DOHH2 (cell line): ENCODE results near the gene MAGI3.

ENCODE experiments used
- H3F3A ChIP-seq: fragments of 200-600 bp; sonication (generic), shearing (Covaris generic); 2 replicates; pipeline ENCODE4 v1.6.0; 2016; ENCODE audit warnings: antibody characterized with exemption, mild to moderate bottlenecking; ENCODE audit not compliant: control insufficient read depth, insufficient read depth
- H3K27ac ChIP-seq: fragments of 200-600 bp; sonication (generic); 2 replicates; pipeline ENCODE4 v1.5.1; 2014; ENCODE audit warnings: low read depth, mild to moderate bottlenecking, low read length, moderate library complexity
- H3K27me3 ChIP-seq: fragments of 200-600 bp; sonication (generic); 2 replicates; pipeline ENCODE4 v1.6.1; 2014; ENCODE audit warnings: mild to moderate bottlenecking, low read length, mixed read lengths; ENCODE audit not compliant: control insufficient read depth
- H3K36me3 ChIP-seq: fragments of 200-600 bp; sonication (generic); 2 replicates; pipeline ENCODE4 v1.6.1; 2014; ENCODE audit warnings: mild to moderate bottlenecking, low read length, moderate library complexity, mixed read lengths; ENCODE audit not compliant: control insufficient read depth
- H3K4me1 ChIP-seq: fragments of 200-600 bp; sonication (generic); 2 replicates; pipeline ENCODE4 v1.6.1; 2014; ENCODE audit warnings: mild to moderate bottlenecking, low read length, mixed read lengths; ENCODE audit not compliant: control insufficient read depth
- H3K4me2 ChIP-seq: fragments of 200-600 bp; sonication (generic); 2 replicates; pipeline ENCODE4 v1.6.0; 2014; ENCODE audit warnings: mild to moderate bottlenecking, low read length, moderate library complexity
- H3K4me3 ChIP-seq: fragments of 200-600 bp; sonication (generic); 2 replicates; pipeline ENCODE4 v1.5.1; 2014; ENCODE audit warnings: mild to moderate bottlenecking, low read length, mixed read lengths
- H3K79me2 ChIP-seq: fragments of 200-600 bp; sonication (generic); 2 replicates; pipeline ENCODE4 v1.6.1; 2014; ENCODE audit warnings: mild to moderate bottlenecking, low read length, mixed read lengths; ENCODE audit not compliant: control insufficient read depth
- H3K9me2 ChIP-seq: fragments of 200-600 bp; sonication (generic); replicated peaks from 2 replicates; pipeline ENCODE4 v1.6.1; 2014; ENCODE audit warnings: mild to moderate bottlenecking, low read length, mixed read lengths; ENCODE audit not compliant: control insufficient read depth
- H3K9me3 ChIP-seq: fragments of 200-600 bp; sonication (generic); 2 replicates; pipeline ENCODE4 v1.6.1; 2014; ENCODE audit warnings: antibody characterized with exemption, low read length, mixed read lengths; ENCODE audit not compliant: control insufficient read depth, insufficient read depth
- H4K20me1 ChIP-seq: fragments of 200-600 bp; sonication (generic); 2 replicates; pipeline ENCODE4 v1.6.0; 2014; ENCODE audit warnings: low read depth, mild to moderate bottlenecking, antibody characterized with exemption, low read length, moderate library complexity; ENCODE audit not compliant: control insufficient read depth, insufficient read depth
- EZH2phosphoT487 ChIP-seq: fragments of 200-600 bp; sonication (generic); IDR thresholded peaks from 2 replicates; pipeline ENCODE4 v1.6.1; 2017; ENCODE audit warnings: borderline replicate concordance, mild to moderate bottlenecking, antibody characterized with exemption, low read length, moderate library complexity, mixed read lengths
- TF ChIP-seq, protein P1 (sequence below): fragments of 200-600 bp; sonication (generic); IDR thresholded peaks from one replicate; pipeline ENCODE4 v1.5.1; 2014; ENCODE audit warnings: antibody characterized with exemption, mild to moderate bottlenecking, low read depth, low read length; ENCODE audit not compliant: poor library complexity, severe bottlenecking

MAGI3 gene

DNA sequence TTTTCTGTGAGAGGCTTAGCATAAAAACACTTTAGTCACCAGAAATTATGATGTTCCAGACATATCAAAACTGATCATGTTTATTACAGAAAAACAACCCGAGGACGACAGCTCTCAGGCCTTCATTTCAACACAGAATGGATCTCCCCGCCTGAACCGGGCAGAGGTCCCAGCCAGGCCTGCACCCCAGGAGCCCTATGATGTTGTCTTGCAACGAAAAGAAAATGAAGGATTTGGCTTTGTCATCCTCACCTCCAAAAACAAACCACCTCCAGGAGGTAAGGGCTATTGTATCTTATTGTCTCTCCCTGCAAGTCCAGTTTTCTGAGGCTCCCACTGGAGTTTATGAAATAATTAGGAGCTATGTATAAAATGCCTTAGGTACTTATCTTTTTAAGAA is 263.4 kb downstream of the MAGI3 start:
- Histone ChIP-seq H3K4me1 (no peaks in the 10 kb centered on the region), H3K27me3 (no peaks in the 10 kb centered on the region), H3K4me3 (no peak overlapping the region), H3K9me2 (no peaks in the 10 kb centered on the region), H3K79me2 (no peaks in the 10 kb centered on the region), H3K9me3 (no peaks in the 10 kb centered on the region), H3K4me2 (no peak overlapping the region), H3K27ac (no peak overlapping the region), H4K20me1 (no peaks in the 10 kb centered on the region), H3F3A (no peaks in the 10 kb centered on the region), H3K36me3 (no peaks in the 10 kb centered on the region)
- TF ChIP-seq, protein P1, sequence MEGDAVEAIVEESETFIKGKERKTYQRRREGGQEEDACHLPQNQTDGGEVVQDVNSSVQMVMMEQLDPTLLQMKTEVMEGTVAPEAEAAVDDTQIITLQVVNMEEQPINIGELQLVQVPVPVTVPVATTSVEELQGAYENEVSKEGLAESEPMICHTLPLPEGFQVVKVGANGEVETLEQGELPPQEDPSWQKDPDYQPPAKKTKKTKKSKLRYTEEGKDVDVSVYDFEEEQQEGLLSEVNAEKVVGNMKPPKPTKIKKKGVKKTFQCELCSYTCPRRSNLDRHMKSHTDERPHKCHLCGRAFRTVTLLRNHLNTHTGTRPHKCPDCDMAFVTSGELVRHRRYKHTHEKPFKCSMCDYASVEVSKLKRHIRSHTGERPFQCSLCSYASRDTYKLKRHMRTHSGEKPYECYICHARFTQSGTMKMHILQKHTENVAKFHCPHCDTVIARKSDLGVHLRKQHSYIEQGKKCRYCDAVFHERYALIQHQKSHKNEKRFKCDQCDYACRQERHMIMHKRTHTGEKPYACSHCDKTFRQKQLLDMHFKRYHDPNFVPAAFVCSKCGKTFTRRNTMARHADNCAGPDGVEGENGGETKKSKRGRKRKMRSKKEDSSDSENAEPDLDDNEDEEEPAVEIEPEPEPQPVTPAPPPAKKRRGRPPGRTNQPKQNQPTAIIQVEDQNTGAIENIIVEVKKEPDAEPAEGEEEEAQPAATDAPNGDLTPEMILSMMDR: no peak
- no peak for TF ChIP-seq EZH2phosphoT487

GRCh38 chr1:113654883-113655282 is 264.6 kb downstream of the MAGI3 start:
- no peaks in the 10 kb centered on the region for H3K36me3 ChIP-seq

GRCh38 chr1:113657126-113657525 is 266.8 kb downstream of the MAGI3 start:
- H3K36me3 ChIP-seq: no peaks in the 10 kb centered on the region
- H3F3A ChIP-seq: no peaks in the 10 kb centered on the region
- no peak overlapping the region for H3K4me2 ChIP-seq
- no peaks in the 10 kb centered on the region for H3K4me1 ChIP-seq
- no peaks in the 10 kb centered on the region for H3K9me3 ChIP-seq
- H3K9me2 ChIP-seq: no peaks in the 10 kb centered on the region
- H3K4me3 ChIP-seq: no peak overlapping the region
- H3K79me2 ChIP-seq: no peaks in the 10 kb centered on the region
- H3K27ac ChIP-seq: no peak overlapping the region
- no peaks in the 10 kb centered on the region for H4K20me1 ChIP-seq
- no peaks in the 10 kb centered on the region for H3K27me3 ChIP-seq
- TF ChIP-seq, protein P1: no peak
- no peak for TF ChIP-seq EZH2phosphoT487

More at GRCh38 chr1:113654883-113655282, 264.6 kb downstream of the MAGI3 start:
- TF ChIP-seq, protein P1: no peak
- TF ChIP-seq EZH2phosphoT487: no peak
- no peaks in the 10 kb centered on the region for H3K79me2 ChIP-seq
- H3K4me2 ChIP-seq: no peak overlapping the region
- no peaks in the 10 kb centered on the region for H4K20me1 ChIP-seq
- no peaks in the 10 kb centered on the region for H3K4me1 ChIP-seq
- no peaks in the 10 kb centered on the region for H3K9me3 ChIP-seq
- H3F3A ChIP-seq: no peaks in the 10 kb centered on the region
- H3K9me2 ChIP-seq: no peaks in the 10 kb centered on the region
- H3K4me3 ChIP-seq: no peak overlapping the region
- no peak overlapping the region for H3K27ac ChIP-seq
- no peaks in the 10 kb centered on the region for H3K27me3 ChIP-seq
